ENCODE results near the gene MAML3.

The MAML3 gene

DNA sequence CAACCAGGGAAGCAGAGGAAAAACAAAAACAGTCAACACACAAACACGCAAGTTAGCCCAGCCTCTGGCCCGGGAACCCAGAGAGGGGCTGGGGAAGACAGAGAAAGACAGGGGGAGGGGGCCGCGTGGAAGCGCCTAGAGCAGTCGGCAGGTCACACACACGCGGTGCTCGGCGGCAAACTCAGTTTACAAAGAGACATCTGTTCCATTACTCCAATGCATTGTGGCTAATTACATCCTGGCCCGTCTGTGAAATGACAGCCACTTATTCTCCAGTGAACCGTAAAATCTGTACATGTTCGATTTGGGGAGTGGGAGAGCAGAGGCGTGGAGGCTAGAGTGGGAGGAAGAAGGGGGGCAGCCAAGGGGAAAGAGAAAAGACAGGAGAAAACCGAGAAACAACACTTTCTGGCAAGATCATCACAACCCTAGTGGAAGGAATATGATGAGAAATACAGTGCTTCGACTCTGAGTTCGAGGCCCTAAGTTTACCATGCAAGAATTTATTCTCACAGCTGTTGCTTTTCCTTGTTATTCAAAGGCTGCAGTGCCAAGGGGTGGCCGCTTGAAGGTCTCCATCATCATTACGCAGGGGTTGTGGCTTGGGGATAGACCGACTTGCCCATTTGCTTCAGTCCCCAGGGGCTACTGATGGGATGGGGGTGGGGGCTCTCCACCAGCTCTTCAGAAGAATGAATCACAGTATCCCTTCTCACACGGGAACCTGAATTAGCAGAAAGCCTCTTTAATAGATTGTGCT, 320.7 kb downstream of the MAML3 start:
- TF ChIP-seq REST (IDR thresholded peaks at IDR 0.05; ENCODE audit: insufficient read depth in 1 of 2, low read depth in 2 of 2, low read length in 2 of 2) = no peak
- TF ChIP-seq TAF1 (IDR thresholded peaks at IDR 0.05; ENCODE audit: borderline replicate concordance, insufficient read depth, low read length) = no peak
- TF ChIP-seq FOXP2 (optimal IDR thresholded peaks at IDR 0.05; ENCODE audit: borderline replicate concordance, extremely low read depth, extremely low read length, insufficient read depth) = no peak
- TF ChIP-seq POLR2AphosphoS5 (IDR thresholded peaks at IDR 0.05; ENCODE audit: low read depth, low read length) = no peak
- TF ChIP-seq SIN3A (IDR thresholded peaks at IDR 0.05; ENCODE audit: borderline replicate concordance, insufficient read depth, low read length) = no peak

DNA sequence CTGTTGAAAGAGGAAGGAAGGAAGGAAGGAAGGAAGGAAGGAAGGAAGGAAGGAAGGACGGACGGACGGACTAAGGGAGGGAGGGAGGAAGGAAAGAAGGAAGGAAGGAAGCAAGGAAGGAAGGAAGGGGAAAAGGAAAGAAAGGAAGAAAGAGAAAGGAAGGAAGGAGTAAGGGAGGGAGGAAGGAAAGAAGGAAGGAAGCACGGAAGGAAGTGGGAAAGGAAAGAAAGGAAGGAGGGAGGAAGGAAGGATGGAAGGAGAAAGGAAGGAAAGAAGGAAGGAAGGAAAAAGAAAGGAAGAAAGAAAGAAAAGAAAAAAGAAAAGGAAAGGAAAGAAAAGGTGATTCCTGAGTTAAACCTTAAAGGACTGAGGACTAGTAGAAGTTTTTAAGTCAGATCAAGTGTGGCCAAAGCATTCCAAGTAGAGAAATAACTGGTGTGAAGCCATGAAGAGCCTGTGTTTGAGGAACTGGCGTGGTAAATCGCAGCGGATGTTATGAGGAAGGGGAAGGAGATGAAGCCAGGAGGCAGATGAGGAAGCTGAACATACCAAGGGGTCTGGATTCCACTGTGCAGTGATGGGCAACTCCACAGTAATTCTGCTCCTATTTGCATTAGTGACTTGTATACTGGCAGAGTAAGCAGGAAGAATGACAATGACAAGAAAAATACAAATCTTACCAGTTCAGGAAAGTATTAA, 324.9 kb downstream of the MAML3 start:
- TF ChIP-seq TAF1 (IDR thresholded peaks at IDR 0.05; ENCODE audit: borderline replicate concordance, insufficient read depth, low read length) = no peak
- no peak for TF ChIP-seq POLR2AphosphoS5 (IDR thresholded peaks at IDR 0.05; ENCODE audit: low read depth, low read length)

DNA sequence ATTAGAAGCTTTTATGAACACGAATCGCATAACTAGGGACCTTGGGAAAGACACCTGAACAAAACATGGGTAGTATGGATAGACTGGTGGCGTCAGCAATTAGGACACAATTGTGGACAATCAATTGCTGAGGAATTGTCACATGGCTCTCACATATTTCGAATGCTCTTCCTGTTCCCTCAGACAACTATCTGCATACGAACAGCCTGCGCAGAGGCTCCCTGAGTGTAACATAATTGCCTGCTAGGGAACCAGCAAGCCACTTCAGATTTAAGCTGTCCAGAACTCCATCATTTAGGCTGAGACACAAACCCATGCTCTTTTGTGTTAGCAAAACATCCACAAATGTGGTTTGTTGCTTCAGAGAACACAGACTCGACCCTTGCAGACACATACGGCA, 327.6 kb downstream of the MAML3 start:
- TF ChIP-seq REST (IDR thresholded peaks at IDR 0.05; ENCODE audit: insufficient read depth in 1 of 2, low read depth in 2 of 2, low read length in 2 of 2) (no peak), TAF1 (IDR thresholded peaks at IDR 0.05; ENCODE audit: borderline replicate concordance, insufficient read depth, low read length) (no peak), POLR2AphosphoS5 (IDR thresholded peaks at IDR 0.05; ENCODE audit: low read depth, low read length) (no peak), FOXP2 (optimal IDR thresholded peaks at IDR 0.05; ENCODE audit: borderline replicate concordance, extremely low read depth, extremely low read length, insufficient read depth) (no peak), SIN3A (IDR thresholded peaks at IDR 0.05; ENCODE audit: borderline replicate concordance, insufficient read depth, low read length) (no peak)

DNA sequence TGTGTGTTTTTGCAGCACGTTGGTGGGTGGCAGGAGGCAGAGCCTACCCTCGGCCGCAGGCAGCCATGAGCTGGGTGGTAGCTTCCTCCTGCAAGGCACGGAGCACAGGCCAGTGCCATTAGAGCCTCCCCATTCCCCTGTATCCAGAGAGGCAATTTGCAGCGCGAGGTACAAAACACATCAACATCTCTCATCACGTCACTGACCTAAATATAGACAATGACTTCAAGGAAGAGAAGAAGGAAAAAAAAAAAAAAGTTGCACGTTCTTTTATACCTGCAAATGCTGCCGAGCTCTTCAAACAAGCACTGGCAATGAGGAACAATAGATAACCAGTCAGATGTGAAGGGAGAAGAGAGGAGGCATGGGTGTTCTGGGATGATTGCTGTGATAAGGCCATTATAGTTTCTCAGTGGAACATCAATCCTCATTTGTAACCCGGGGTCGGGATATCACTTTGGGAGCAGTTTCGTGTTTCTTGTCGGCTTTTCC, 328.4 kb downstream of the MAML3 start:
- no peak for TF ChIP-seq REST (IDR thresholded peaks at IDR 0.05; ENCODE audit: insufficient read depth in 1 of 2, low read depth in 2 of 2, low read length in 2 of 2)
- no peak for TF ChIP-seq FOXP2 (optimal IDR thresholded peaks at IDR 0.05; ENCODE audit: borderline replicate concordance, extremely low read depth, extremely low read length, insufficient read depth)
- no peak for TF ChIP-seq SIN3A (IDR thresholded peaks at IDR 0.05; ENCODE audit: borderline replicate concordance, insufficient read depth, low read length)
- no peak for TF ChIP-seq TAF1 (IDR thresholded peaks at IDR 0.05; ENCODE audit: borderline replicate concordance, insufficient read depth, low read length)
- TF ChIP-seq POLR2AphosphoS5 (IDR thresholded peaks at IDR 0.05; ENCODE audit: low read depth, low read length) = no peak

GRCh38 chr4:139824882-139825522, 329.0 kb downstream of the MAML3 start:
- no peak for TF ChIP-seq SIN3A (IDR thresholded peaks at IDR 0.05; ENCODE audit: borderline replicate concordance, insufficient read depth, low read length)

DNA sequence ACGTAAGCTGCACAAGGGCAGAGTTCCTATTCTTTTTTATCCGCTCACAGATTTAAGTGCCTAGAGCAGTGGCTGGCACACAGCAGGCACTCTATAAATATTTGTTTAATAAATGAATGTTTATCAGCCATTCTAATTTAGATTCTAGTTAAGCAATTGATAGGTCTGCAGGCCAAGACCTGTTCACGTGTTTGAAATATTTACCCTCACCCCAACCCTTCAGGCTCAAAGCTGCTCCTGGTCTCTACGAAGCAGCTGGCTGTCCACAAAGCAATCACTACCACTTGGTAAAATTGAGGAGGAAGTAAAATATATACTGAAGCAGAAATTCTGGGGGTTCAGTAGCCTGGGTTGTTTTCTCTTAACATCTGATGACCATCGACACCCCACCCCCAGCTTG, 330.2 kb downstream of the MAML3 start:
- TF ChIP-seq FOXP2 (optimal IDR thresholded peaks at IDR 0.05; ENCODE audit: borderline replicate concordance, extremely low read depth, extremely low read length, insufficient read depth) = no peak
- TF ChIP-seq TAF1 (IDR thresholded peaks at IDR 0.05; ENCODE audit: borderline replicate concordance, insufficient read depth, low read length) = no peak
- no peak for TF ChIP-seq POLR2AphosphoS5 (IDR thresholded peaks at IDR 0.05; ENCODE audit: low read depth, low read length)
- TF ChIP-seq SIN3A (IDR thresholded peaks at IDR 0.05; ENCODE audit: borderline replicate concordance, insufficient read depth, low read length) = no peak
- no peak for TF ChIP-seq REST (IDR thresholded peaks at IDR 0.05; ENCODE audit: insufficient read depth in 1 of 2, low read depth in 2 of 2, low read length in 2 of 2)
